Endothelial cell of umbilical vein (primary cell): ENCODE data around the gene PLEKHH1. TPM values are rescaled to one million over a fixed set of nuclear protein-coding genes. Genes with fewer than 3 reads are reported as not detected.

Experiments
- BruUV-seq: library from RNA; stranded (reverse); fragments of 400-500 nt; replicated peaks from 2 replicates; lab custom pipeline; 2021; lab: Mats Ljungman, UMichigan
- CTCF ChIA-PET: fragments of 300-600, 350-600 bp; sonication (Branson Sonifier 250); formaldehyde crosslinking; loops from one replicate; lab custom pipeline; 2021; ENCODE audit warnings: antibody characterized with exemption, inconsistent platforms; lab: Charles Lee
- POLR2A ChIA-PET: fragments of 300-600, 350-600 bp; sonication (Branson Sonifier 250); formaldehyde crosslinking; loops from one replicate; lab custom pipeline; 2021; ENCODE audit warnings: antibody characterized with exemption, inconsistent platforms; lab: Charles Lee
- DNase-seq: peaks from one replicate; pipeline ENCODE4 v3.0.0-alpha.2; 2011; ENCODE audit warnings: low read depth, low spot score
- FAIRE-seq: peaks from 2 replicates; lab custom pipeline; 2011; peaks lifted over from hg19 to GRCh38; lab: Jason Lieb, UNC
- H2AFZ ChIP-seq: 2 replicates; pipeline ENCODE4 v1.6.0; 2012; ENCODE audit warnings: low read depth, low read length, control low read depth, inconsistent platforms
- H3K27ac ChIP-seq: 2 replicates; pipeline ENCODE4 v1.5.1; 2011; ENCODE audit warnings: low read depth, mild to moderate bottlenecking, control low read depth, low read length, moderate library complexity; ENCODE audit not compliant: insufficient read depth
- H3K27me3 ChIP-seq, 2 experiments: 2 replicates each; pipeline versions ENCODE4 v1.6.0 to v1.6.1; 2011; ENCODE audit warnings: low read length in 2 of 2, mixed read lengths in 1 of 2; ENCODE audit not compliant: control insufficient read depth in 2 of 2, insufficient read depth in 2 of 2
- H3K36me3 ChIP-seq, 2 experiments: 2 replicates in 1 of 2; 3 replicates in 1 of 2; pipeline ENCODE4 v1.5.1; 2011; ENCODE audit warnings: low read length in 2 of 2, mild to moderate bottlenecking in 1 of 2, moderate library complexity in 1 of 2; ENCODE audit not compliant: control insufficient read depth in 2 of 2, insufficient read depth in 2 of 2; ENCODE audit errors: extremely low read depth in 1 of 2
- H3K4me1 ChIP-seq: 3 replicates; pipeline ENCODE4 v1.5.1; 2011; ENCODE audit warnings: mild to moderate bottlenecking, low read length; ENCODE audit not compliant: control insufficient read depth, insufficient read depth; ENCODE audit errors: extremely low read depth
- H3K4me2 ChIP-seq: 2 replicates; pipeline ENCODE4 v1.6.1; 2011; ENCODE audit warnings: low read length, control low read depth, mixed read lengths; ENCODE audit not compliant: insufficient read depth
- H3K4me3 ChIP-seq, 3 experiments: fragments of 200-600 bp in 1 of 3; sonication (generic), shearing (Covaris generic) in 1 of 3; replicated peaks in 1 of 3; 2 replicates each; pipeline ENCODE4 v1.5.1; 2011 to 2016; ENCODE audit warnings: control low read depth in 3 of 3, low read length in 3 of 3, mild to moderate bottlenecking in 2 of 3, inconsistent platforms in 1 of 3, low read depth in 1 of 3, moderate library complexity in 1 of 3; ENCODE audit not compliant: insufficient read depth in 1 of 3
- H3K79me2 ChIP-seq: 2 replicates; pipeline ENCODE4 v1.6.0; 2012; ENCODE audit warnings: low read length, inconsistent platforms; ENCODE audit not compliant: control insufficient read depth, insufficient read depth
- H3K9ac ChIP-seq: replicated peaks from 2 replicates; pipeline ENCODE3; 2011; ENCODE audit warnings: low read length, control low read depth; ENCODE audit not compliant: insufficient read depth; ENCODE audit errors: extremely low read depth
- H3K9me1 ChIP-seq: replicated peaks from 3 replicates; pipeline ENCODE4 v1.6.0; 2011; ENCODE audit warnings: mild to moderate bottlenecking, low read length; ENCODE audit not compliant: control insufficient read depth, insufficient read depth; ENCODE audit errors: extremely low read depth
- H3K9me3 ChIP-seq: replicated peaks from 2 replicates; pipeline ENCODE4 v1.5.1; 2012; ENCODE audit warnings: low read length, inconsistent platforms; ENCODE audit not compliant: control insufficient read depth, insufficient read depth
- H4K20me1 ChIP-seq: replicated peaks from 2 replicates; pipeline ENCODE3; 2011; ENCODE audit warnings: mild to moderate bottlenecking, low read length; ENCODE audit not compliant: control insufficient read depth, insufficient read depth; ENCODE audit errors: extremely low read depth
- EZH2 ChIP-seq: IDR thresholded peaks from 2 replicates; pipeline ENCODE4 v1.6.1; 2012; ENCODE audit warnings: borderline replicate concordance, low read depth, mild to moderate bottlenecking, moderate library complexity, low read length, inconsistent platforms; ENCODE audit not compliant: severe bottlenecking
- FOS ChIP-seq: IDR thresholded peaks from 2 replicates; pipeline ENCODE4 v1.6.1; 2011; ENCODE audit warnings: mild to moderate bottlenecking, low read length, moderate library complexity, borderline replicate concordance; ENCODE audit not compliant: insufficient read depth
- JUN ChIP-seq: IDR thresholded peaks from 2 replicates; pipeline ENCODE4 v1.6.1; 2011; ENCODE audit warnings: borderline replicate concordance, low read depth; ENCODE audit not compliant: insufficient read length, insufficient read depth
- POLR2A ChIP-seq: IDR thresholded peaks from 2 replicates; pipeline ENCODE4 v1.6.1; 2012; ENCODE audit warnings: low read depth, mild to moderate bottlenecking, control low read depth, low read length
- dilution Hi-C: fragments of 300-500 bp; cut with MboI; formaldehyde crosslinking; loops from one replicate; pipeline ENCODE4 v1.15.0; 2019; ENCODE audit warnings: low sequenced_read_pairs; ENCODE audit not compliant: extremely low pct_ligation_motif_present
- intact Hi-C: fragments of 100-400 bp; cut with micrococcal nuclease; formaldehyde crosslinking; loops from one replicate; pipeline ENCODE4 v1.10.0; 2022
- polyA plus RNA-seq, 4 experiments: library from polyadenylated mRNA; depleted of rRNA in 3 of 4; stranded (reverse) in 3 of 4; unstranded in 1 of 4; fragments of >200 nt; gene quantifications; 2 replicates each; pipeline versions ENCODE4 v1.2.1 to v1.2.3, GENCODE V29; 2011 to 2012; ENCODE audit warnings: missing spikeins in 1 of 4
- total RNA-seq: library from RNA; stranded (reverse); gene quantifications from 2 replicates; pipeline ENCODE4 v1.2.3, GENCODE V29; 2021
- TF ChIP-seq, protein P1 (sequence below), 2 donors: IDR thresholded peaks; 1 replicate in 1 of 2; 2 replicates in 1 of 2; pipeline ENCODE4 v1.5.1; 2011; ENCODE audit warnings: low read length in 2 of 2, mild to moderate bottlenecking in 2 of 2, moderate library complexity in 2 of 2, control low read depth in 1 of 2, inconsistent platforms in 1 of 2, low read depth in 1 of 2; ENCODE audit not compliant: insufficient read depth in 1 of 2; ENCODE audit errors: extremely low read depth in 1 of 2
- TF ChIP-seq, protein P2 (sequence below): IDR thresholded peaks from 2 replicates; pipeline ENCODE4 v1.6.1; 2011; ENCODE audit not compliant: insufficient read depth, insufficient read length

The PLEKHH1 gene
- total and polyA plus RNA-seq, 2 donors (not counting 3 experiments of a cell fraction or from before 2014, with no cell fraction given): 0.17 to 0.71 TPM

GRCh38 chr14:67553547-67553946 lies 20.5 kb downstream of the PLEKHH1 start:
- FAIRE-seq (no peak), DNase-seq (no peak)
- Histone ChIP-seq H3K36me3 (no peaks in the 10 kb centered on the region), H3K79me2 (no peaks in the 10 kb centered on the region), H3K27me3 (peaks cover 0 to 7% of the 10 kb centered on the region in 2 experiments), H3K9ac (no peak overlapping the region), H3K4me3 (no peak overlapping the region), H3K9me1 (no peaks in the 10 kb centered on the region), H3K4me2 (no peak overlapping the region), H3K9me3 (no peaks in the 10 kb centered on the region), H3K27ac (no peak overlapping the region), H2AFZ (no peak overlapping the region), H3K4me1 (no peaks in the 10 kb centered on the region), H4K20me1 (no peaks in the 10 kb centered on the region)
- TF ChIP-seq EZH2 (no peak), POLR2A (no peak), JUN (no peak)
- TF ChIP-seq, protein P1, sequence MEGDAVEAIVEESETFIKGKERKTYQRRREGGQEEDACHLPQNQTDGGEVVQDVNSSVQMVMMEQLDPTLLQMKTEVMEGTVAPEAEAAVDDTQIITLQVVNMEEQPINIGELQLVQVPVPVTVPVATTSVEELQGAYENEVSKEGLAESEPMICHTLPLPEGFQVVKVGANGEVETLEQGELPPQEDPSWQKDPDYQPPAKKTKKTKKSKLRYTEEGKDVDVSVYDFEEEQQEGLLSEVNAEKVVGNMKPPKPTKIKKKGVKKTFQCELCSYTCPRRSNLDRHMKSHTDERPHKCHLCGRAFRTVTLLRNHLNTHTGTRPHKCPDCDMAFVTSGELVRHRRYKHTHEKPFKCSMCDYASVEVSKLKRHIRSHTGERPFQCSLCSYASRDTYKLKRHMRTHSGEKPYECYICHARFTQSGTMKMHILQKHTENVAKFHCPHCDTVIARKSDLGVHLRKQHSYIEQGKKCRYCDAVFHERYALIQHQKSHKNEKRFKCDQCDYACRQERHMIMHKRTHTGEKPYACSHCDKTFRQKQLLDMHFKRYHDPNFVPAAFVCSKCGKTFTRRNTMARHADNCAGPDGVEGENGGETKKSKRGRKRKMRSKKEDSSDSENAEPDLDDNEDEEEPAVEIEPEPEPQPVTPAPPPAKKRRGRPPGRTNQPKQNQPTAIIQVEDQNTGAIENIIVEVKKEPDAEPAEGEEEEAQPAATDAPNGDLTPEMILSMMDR (IDR thresholded peaks at IDR 0.05; ENCODE audit: extremely low read depth in 1 of 2, insufficient read depth in 1 of 2, low read depth in 1 of 2, low read length in 2 of 2): no peak
- TF ChIP-seq, protein P2, sequence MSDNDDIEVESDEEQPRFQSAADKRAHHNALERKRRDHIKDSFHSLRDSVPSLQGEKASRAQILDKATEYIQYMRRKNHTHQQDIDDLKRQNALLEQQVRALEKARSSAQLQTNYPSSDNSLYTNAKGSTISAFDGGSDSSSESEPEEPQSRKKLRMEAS: no peak
- ChIA-PET POLR2A (no interaction called here), CTCF (interaction anchor here (3.0 to 5.3 kb wide), 2 partner anchors 17 to 27 kb away, joined by 9 to 40 read pairs; no protein-coding TSS in a partner anchor)
- no TSS peak for BruUV-seq
- dilution Hi-C loops: no loop called here
- intact Hi-C loops: no loop called here

- Histone ChIP-seq H3K4me2 (no peak overlapping the region), H3K27me3 (peaks cover 0 to 7% of the 10 kb centered on the region in 2 experiments), H3K36me3 (no peaks in the 10 kb centered on the region), H3K79me2 (no peaks in the 10 kb centered on the region), H4K20me1 (no peaks in the 10 kb centered on the region), H3K9me3 (no peaks in the 10 kb centered on the region), H3K4me1 (no peaks in the 10 kb centered on the region), H3K4me3 (no peak overlapping the region), H2AFZ (no peak overlapping the region), H3K9ac (no peak overlapping the region), H3K9me1 (no peaks in the 10 kb centered on the region), H3K27ac (no peak overlapping the region)
- POLR2A ChIA-PET: no interaction called here
- CTCF ChIA-PET: interaction anchor here (0.8 to 5.3 kb wide), 3 partner anchors 17 to 31 kb away, joined by 3 to 40 read pairs (median 9); no protein-coding TSS in a partner anchor
- dilution Hi-C loops: no loop called here
- BruUV-seq: no TSS peak
- FAIRE-seq (no peak), DNase-seq (no peak)
- intact Hi-C loops: no loop called here
- TF ChIP-seq, protein P1 (IDR thresholded peaks at IDR 0.05; ENCODE audit: extremely low read depth in 1 of 2, insufficient read depth in 1 of 2, low read depth in 1 of 2, low read length in 2 of 2): no peak
- TF ChIP-seq FOS: no peak
Measured at GRCh38 chr14:67554341-67554740, 21.3 kb downstream of the PLEKHH1 start.
